NCI-H526 treated with DMSO at 0.1 percent for 48 hours (cell line): ENCODE measurements around the gene NCOA1.
"Not testable (repeated sequence)": the region's sequence is repeated elsewhere in the genome, so short reads cannot be mapped to it uniquely, and the experiment has no call there.

Experiments used
- DNase-seq: peaks from one replicate; lab custom pipeline; 2025; lab: John Stamatoyannopoulos, UW

NCOA1 gene

GRCh38 chr2:24508878-24509277 lies 17.8 kb downstream of the NCOA1 start:
- DNase-seq = no peak

- no peak for DNase-seq
Measured at GRCh38 chr2:24509425-24509824, 18.4 kb downstream of the NCOA1 start.

GRCh38 chr2:24509840-24510239 lies 18.8 kb downstream of the NCOA1 start:
- no peak for DNase-seq

GRCh38 chr2:24510771-24511170 lies 19.7 kb downstream of the NCOA1 start:
- DNase-seq = no peak

- no peak for DNase-seq
Measured at GRCh38 chr2:24511198-24511597, 20.1 kb downstream of the NCOA1 start.

GRCh38 chr2:24511894-24512293 lies 20.8 kb downstream of the NCOA1 start:
- DNase-seq = no peak

GRCh38 chr2:24512404-24512803 lies 21.4 kb downstream of the NCOA1 start:
- no peak for DNase-seq

GRCh38 chr2:24512831-24513230 lies 21.8 kb downstream of the NCOA1 start:
- DNase-seq = no peak

- DNase-seq = no peak
Measured at GRCh38 chr2:24513281-24514071, 22.4 kb downstream of the NCOA1 start.

GRCh38 chr2:24514820-24515219 lies 23.8 kb downstream of the NCOA1 start:
- DNase-seq = no peak

- DNase-seq = no peak
Measured at GRCh38 chr2:24515335-24515734, 24.3 kb downstream of the NCOA1 start.

- no peak for DNase-seq
Measured at GRCh38 chr2:24515831-24516230, 24.8 kb downstream of the NCOA1 start.

GRCh38 chr2:24517247-24517646 lies 26.2 kb downstream of the NCOA1 start:
- DNase-seq = no peak

- no peak for DNase-seq
Measured at GRCh38 chr2:24520175-24520574, 29.1 kb downstream of the NCOA1 start.

- DNase-seq = no peak
Measured at GRCh38 chr2:24521162-24521857, 30.3 kb downstream of the NCOA1 start.

- DNase-seq = no peak
Measured at GRCh38 chr2:24521975-24522639, 31.1 kb downstream of the NCOA1 start.

GRCh38 chr2:24527536-24527935 lies 36.5 kb downstream of the NCOA1 start:
- no peak for DNase-seq

GRCh38 chr2:24530796-24531195 lies 39.7 kb downstream of the NCOA1 start:
- DNase-seq = no peak

GRCh38 chr2:24531610-24532009 lies 40.6 kb downstream of the NCOA1 start:
- DNase-seq = not testable (repeated sequence)

- not testable (repeated sequence) for DNase-seq
Measured at GRCh38 chr2:24532057-24532456, 41.0 kb downstream of the NCOA1 start.

GRCh38 chr2:24533574-24533973 lies 42.5 kb downstream of the NCOA1 start:
- DNase-seq = not testable (repeated sequence)

GRCh38 chr2:24538720-24539119 lies 47.7 kb downstream of the NCOA1 start:
- no peak for DNase-seq

GRCh38 chr2:24539258-24539657 lies 48.2 kb downstream of the NCOA1 start:
- DNase-seq = no peak
